GM12865 (cell line): ENCODE measurements around the gene COPE.
"Not testable (repeated sequence)": the region's sequence is repeated elsewhere in the genome, so short reads cannot be mapped to it uniquely, and the experiment has no call there.

Experiments used
- DNase-seq: peaks from one replicate; pipeline ENCODE4 v3.0.0; 2010; ENCODE audit warnings: low read depth
- H3K4me3 ChIP-seq: 2 replicates; pipeline ENCODE4 v1.5.1; 2011; ENCODE audit warnings: mild to moderate bottlenecking, low read depth, low read length, control low read depth
- TF ChIP-seq, protein P1 (sequence below): IDR thresholded peaks from 2 replicates; pipeline ENCODE4 v1.5.1; 2011; ENCODE audit warnings: low read length, control low read depth, low read depth, inconsistent platforms; ENCODE audit not compliant: insufficient read depth; ENCODE audit errors: missing control alignments

The COPE gene

DNA sequence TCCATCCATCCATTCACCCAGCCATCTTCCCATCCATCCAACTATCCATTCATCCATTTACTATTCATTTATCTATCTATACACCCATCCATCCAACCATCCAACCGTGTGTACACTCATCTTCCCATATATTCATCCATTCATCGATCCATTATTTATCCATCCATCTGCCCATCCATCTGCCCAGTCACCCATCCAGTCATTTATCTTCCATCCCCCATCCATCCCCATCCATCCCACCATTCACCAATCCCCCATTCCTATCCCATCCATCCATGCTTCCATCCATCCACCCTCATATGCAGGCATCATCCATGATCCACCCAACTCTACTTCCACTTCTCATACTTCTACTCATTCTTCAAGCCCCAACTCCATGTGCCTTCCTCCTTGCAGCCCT lies 35.9 kb upstream of the COPE start:
- TF ChIP-seq, protein P1, sequence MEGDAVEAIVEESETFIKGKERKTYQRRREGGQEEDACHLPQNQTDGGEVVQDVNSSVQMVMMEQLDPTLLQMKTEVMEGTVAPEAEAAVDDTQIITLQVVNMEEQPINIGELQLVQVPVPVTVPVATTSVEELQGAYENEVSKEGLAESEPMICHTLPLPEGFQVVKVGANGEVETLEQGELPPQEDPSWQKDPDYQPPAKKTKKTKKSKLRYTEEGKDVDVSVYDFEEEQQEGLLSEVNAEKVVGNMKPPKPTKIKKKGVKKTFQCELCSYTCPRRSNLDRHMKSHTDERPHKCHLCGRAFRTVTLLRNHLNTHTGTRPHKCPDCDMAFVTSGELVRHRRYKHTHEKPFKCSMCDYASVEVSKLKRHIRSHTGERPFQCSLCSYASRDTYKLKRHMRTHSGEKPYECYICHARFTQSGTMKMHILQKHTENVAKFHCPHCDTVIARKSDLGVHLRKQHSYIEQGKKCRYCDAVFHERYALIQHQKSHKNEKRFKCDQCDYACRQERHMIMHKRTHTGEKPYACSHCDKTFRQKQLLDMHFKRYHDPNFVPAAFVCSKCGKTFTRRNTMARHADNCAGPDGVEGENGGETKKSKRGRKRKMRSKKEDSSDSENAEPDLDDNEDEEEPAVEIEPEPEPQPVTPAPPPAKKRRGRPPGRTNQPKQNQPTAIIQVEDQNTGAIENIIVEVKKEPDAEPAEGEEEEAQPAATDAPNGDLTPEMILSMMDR: no peak
- no peak overlapping the region for H3K4me3 ChIP-seq
- DNase-seq: no peak

DNA sequence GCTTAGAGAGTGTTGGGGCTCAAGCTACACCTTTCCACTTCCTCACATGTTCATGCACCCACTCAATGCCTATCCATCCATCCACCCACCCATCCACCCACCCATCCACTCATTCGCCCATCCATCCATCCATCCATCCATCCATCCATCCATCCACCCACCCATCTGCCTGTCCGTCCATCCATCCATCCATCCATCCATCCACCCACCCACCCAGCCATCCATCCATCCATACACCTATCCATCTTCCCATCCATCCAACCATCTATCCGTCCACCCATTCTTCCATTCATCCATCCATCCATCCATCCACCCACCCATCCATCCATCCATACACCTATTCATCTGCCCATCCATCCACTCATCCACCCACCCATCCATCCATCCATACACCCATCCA lies 34.9 kb upstream of the COPE start:
- TF ChIP-seq, protein P1: no peak
- DNase-seq: no peak
- H3K4me3 ChIP-seq: no peak overlapping the region

DNA sequence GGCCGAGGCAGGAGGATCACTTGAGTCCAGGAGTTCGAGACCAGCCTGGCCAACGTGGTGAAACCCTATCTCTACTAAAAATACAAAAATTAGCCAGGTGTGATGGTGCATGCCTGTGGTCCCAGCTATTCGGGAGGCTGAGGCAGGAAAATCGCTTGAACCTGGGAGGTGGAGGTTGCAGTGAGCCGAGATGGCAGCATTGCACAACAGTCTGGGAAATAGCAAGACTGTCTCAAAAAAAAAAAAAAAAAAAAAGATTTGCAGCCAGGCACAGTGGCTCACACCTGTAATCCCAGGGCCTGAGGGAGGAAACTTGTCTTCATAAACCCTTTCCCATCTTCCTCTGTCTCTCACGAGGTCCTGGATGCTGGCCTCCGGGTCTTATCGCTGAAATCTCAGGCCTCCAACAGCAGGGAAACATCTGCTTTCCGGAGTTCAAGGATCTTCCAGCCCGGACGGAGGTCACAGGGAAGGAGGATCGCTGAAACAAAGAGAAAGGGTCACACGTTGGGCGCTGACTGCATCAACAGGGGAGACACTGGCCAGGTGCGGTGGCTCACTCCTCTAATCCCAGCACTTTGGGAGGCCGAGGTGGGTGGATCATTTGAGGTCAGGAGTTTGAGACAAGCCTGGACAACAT lies 33.3 kb upstream of the COPE start:
- not testable (repeated sequence) for DNase-seq

DNA sequence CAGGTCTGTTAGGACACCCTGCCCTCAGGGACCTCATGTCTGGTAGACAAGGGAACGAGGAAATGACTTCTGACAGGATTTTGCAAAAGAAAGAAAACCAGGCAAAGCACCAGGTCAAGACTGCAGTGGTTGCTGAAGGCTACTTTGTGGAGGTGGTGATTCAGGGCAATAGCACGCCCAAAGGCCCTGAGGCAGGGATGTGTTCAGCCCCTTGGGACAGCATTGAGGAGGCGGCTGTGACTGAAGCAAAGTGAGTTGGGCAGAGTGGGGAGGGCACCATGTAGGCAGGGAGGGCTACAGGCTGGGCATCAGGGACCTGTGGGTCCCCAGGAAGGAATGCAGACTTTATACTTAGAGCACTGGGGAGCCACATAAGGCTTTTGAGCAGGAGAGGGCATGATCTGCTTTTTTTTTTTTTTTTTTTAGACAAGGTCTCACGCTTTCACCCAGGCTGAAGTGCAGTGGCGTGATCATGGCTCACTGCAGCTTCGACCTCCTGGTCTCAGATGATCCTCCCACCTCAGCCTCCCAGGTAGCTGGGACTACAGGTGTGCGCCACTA lies 32.6 kb upstream of the COPE start:
- no peak for DNase-seq
- TF ChIP-seq, protein P1: no peak
- no peak overlapping the region for H3K4me3 ChIP-seq

More for the DNA sequence above, 33.3 kb upstream of the COPE start:
- H3K4me3 ChIP-seq: not testable (repeated sequence)

DNA sequence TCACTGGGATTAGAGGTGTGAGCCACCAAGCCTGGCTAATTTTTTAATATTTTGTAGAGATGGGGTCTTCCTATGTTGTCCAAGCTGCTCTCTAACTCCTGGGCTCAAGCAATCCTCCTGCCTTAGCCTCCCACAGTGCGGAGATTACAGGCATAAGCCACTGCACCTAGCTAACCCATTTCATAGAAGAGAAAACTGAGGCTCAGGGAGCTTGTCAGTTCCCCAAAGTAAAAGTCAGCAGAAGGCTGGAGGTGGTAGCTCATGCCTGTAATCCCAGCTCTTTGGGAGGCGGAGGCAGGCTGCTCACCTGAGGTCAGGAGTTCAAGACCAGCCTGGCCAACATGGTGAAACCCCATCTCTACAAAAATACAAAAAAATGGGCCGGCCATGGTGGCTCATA lies 30.7 kb upstream of the COPE start:
- no peak for DNase-seq
- no peak overlapping the region for H3K4me3 ChIP-seq
- TF ChIP-seq, protein P1: no peak

DNA sequence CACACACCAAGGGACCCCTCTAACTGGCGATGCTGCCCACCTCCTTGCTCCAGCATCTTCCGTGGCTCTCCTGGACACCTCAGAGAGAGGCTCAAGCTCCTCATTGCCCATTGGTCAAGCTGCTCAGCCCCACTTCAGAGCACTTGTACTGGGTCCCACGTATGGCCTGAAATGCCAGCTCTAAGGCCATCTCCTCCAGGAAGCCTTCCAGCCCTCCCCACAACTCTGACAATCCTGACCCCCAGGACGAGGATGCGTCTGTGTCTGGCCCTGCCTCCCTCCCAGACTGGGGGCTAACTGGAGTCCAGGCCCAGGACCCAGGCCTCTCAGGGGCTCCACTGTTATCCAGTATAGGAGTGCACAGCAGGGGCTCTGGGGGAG lies 29.8 kb upstream of the COPE start:
- DNase-seq: no peak
- TF ChIP-seq, protein P1: no peak
- no peak overlapping the region for H3K4me3 ChIP-seq

DNA sequence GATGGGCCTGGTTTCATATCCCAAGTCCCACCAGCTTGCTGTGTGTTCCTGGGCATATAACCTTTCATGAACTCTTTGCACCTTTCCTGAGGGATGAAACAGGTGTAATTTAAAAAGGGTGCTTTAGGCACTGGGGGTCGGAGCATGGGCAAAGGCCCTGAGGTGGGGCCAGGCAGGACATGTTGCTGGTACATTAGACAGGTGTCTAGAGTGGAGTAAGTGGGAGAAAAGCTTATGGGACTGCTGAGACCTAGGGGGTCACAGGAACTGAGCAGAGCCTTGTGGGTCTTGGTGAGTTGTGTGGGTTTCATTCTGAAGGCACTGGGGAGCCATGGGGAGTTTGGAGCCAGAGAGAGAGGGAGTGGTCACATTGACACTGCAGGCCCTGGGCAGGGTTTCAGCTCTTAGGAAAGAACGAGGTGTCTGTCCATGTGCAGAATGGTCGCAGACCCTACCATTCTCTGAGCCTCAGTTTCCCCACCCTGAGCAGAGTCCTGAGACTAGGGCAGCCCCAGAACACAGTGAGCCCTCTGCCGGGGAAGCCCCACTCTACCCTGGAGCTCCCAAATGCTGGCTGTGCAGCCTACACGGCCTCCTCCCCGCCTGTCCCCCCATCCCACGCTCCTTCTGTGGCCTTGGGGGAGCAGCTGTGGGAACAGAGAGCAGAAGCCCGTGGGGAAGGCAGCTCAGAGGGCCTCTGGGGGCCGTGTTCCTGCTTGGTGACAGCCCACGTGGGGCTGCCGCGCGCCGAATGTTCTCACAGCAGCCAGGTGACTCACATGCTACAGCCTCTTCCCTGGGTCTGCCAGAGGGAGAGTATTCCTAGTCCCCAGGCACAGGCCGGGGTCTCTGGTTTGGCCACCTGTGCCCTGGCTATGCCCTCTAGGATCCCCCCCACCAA lies 29.1 kb upstream of the COPE start:
- TF ChIP-seq, protein P1: no peak
- no peak overlapping the region for H3K4me3 ChIP-seq

More for the DNA sequence above, 29.1 kb upstream of the COPE start:
- no peak for DNase-seq
